Activated T-cell treated with anti-CD3 and anti-CD28 coated beads, Interleukin-2, amount 50 U/mL, for 48 hours (primary cell): ENCODE data around the gene LTBP4.
A peak's percentile ranks its signal among the peaks of the same experiment; 100 is the strongest.
"Not testable (repeated sequence)": the region's sequence is repeated elsewhere in the genome, so short reads cannot be mapped to it uniquely, and the experiment has no call there.

Source experiments
- DNase-seq, 2 experiments: peaks; one replicate each; pipeline ENCODE4 v3.0.0-alpha.2; 2020

Gene LTBP4

DNA sequence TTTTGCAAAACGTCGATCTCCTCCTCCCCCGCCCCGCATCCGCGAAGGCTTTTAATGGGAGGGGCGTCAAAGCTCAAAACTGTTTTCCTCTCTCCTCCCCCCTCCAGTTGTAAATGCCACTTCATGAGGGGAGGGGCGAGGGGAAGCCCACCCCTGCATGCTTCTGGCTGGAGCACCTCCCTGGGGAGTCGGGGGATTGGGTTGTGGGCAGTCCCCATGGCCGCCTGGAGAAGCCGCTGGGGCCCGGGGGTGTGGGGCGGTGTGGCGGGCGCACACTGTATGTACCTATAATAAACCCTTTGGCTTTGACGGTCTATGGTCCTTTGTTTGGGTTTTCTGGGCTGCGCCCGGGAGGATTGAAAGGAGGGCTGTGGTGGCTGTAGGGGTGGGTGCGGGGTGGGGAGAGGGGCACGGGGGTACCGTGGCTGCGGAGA lies 25.0 kb upstream of the LTBP4 start:
- peak in 1 of 2 experiments; percentile 60 for DNase-seq

DNA sequence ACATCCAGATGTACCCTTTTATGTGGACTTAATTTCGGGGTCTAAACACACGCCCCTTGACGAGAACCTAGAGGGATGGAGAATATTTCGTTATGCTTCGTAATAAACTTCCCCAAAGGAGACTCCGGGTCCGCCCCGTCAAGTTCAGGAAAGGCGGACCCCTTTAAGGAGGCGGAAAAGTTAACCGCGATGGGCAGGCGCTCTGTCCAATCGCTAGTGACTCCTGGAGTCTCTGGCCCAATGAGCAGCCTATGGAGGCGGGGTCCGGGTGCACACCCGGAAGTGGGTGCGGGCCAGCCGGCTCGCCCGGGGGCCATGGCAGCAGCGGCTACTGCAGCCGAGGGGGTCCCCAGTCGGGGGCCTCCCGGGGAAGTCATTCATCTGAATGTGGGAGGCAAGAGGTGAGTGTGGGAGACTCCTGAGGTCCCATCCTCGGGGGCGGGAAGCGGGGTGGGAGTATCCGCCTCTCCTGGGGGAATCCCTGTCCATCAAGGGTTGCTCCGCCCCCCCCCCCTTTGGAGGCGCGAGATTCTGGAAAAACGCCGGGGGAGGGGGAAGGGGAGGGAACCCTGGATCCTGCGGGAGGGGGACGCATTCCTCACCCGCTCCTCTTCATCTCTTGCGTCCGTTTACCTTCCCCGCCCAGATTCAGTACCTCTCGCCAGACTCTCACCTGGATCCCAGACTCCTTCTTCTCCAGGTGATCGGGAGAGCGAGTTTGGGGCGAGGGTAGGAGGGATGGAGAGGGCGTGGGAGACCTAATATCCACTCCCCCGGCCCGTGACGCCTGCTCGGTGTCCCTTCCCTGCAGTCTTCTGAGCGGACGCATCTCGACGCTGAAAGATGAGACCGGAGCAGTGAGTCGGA lies 24.4 kb upstream of the LTBP4 start, which contains the start of gene SHKBP1:
Gene SHKBP1, plus strand, starts transcription at position 289 of the 867 bp plus-strand sequence. Its CDS starts 27 bp downstream, at position 316.
- peak; percentile 97 to 98 for DNase-seq

DNA sequence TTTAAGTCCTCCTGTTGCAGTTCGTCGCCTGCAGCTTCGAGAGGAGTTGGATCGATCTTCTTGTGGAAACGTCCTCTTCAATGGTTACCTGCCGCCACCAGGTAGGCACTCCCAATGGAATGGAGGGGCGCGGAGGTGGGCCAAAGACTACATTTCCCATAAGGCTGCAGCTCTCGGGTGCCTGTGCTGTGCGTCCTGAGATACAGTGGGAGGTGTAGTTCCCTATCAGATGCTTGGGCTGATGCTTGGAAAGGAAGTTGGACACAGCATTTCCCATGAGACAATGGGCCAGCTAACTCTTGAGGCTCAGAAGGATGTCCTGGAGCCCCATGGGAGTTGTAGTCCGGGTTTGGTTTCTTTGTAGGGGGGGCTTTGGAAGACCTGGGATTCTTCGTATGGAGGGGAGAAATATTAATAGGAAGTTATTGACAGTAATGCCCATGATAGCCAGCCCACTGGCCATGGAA lies 22.7 kb upstream of the LTBP4 start:
- no peak for DNase-seq

DNA sequence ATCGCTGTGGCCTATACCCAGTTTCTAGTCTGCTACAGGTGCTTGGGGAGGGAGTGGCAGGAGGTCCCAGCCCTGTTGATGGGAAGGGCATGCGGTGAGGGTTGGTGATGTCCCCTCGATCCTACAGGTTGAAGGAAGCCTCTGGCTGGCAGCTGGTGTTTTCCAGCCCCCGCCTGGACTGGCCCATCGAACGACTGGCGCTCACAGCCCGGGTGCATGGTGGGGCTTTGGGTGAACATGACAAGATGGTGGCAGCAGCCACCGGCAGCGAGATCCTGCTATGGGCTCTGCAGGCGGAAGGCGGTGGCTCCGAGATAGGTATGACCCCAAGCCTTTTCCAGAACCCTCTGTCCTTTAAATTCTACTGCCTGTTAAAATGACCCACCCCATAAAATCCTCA lies 20.6 kb upstream of the LTBP4 start:
- DNase-seq: no peak

DNA sequence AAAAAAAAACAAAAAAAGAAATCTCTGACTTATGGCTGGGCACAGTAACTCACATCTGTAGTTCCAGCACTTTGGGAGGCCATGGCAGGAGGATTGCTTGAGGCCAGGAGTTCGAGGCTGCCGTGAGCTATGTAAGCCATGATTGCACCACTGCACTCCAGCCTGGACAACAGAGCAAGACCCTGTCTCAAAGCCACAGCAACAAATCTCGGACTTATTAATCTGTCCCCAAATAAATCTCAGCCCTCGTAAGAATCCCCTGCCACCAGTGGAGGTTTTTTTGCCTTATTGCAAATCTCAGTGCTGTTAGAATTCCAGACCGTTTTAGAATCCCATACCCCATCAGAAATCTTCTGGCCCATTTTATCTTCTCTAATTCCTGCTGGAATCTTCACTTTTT lies 19.6 kb upstream of the LTBP4 start:
- no peak for DNase-seq

DNA sequence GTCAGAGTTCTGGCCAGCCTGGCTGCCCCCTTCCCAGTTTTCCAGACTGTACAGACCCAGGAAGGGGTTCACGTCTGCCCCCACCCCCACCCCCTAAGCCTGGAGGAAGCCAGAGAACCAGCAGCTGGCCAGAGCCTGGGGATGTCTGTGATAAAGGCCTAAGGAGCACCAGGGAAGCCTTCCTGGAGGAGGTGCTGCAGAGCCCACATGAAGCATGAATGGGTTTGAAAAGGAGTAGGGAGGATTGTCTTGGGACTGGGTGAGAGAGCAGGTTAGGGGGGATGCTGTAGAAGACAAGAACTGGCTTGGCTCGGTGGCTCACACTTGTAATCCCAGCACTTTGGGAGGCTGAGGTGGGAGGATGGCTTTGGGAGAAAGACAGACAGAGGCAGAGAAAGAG lies 18.7 kb upstream of the LTBP4 start:
- no peak for DNase-seq

DNA sequence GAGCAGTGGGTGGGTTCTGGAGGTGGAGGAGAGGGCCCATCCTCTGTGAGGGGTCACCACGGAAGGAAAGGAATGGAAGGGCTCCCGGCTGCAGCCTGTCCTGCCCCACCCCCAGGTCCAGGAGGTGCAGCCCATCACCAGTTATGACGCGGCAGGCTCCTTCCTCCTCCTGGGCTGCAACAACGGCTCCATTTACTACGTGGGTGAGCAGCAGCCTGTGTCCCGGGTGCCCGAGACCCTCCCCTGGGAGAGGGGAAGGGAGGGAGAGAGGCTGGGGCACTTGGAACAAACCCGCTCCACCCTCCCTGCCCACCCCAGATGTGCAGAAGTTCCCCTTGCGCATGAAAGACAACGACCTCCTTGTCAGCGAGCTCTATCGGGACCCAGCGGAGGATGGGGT lies 17.9 kb upstream of the LTBP4 start:
- no peak for DNase-seq

DNA sequence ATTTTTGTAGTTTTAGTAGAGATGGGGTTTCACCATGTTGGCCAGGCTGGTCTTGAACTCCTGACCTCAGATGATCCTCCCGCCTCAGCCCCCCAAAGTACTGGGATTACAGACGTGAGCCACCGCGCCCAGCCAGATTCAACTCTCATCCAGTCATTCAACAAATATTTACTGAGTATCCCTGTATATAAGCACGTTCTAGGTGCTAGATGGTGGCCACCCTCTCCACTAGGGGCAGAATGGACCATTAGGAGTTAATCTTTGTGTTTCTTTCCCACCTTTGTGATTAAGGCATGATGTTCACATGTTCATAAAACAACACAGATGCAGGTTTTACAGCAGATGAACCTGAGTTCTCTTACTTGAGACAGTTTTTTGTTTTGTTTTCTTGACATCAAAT lies 17.2 kb upstream of the LTBP4 start:
- no peak for DNase-seq

DNA sequence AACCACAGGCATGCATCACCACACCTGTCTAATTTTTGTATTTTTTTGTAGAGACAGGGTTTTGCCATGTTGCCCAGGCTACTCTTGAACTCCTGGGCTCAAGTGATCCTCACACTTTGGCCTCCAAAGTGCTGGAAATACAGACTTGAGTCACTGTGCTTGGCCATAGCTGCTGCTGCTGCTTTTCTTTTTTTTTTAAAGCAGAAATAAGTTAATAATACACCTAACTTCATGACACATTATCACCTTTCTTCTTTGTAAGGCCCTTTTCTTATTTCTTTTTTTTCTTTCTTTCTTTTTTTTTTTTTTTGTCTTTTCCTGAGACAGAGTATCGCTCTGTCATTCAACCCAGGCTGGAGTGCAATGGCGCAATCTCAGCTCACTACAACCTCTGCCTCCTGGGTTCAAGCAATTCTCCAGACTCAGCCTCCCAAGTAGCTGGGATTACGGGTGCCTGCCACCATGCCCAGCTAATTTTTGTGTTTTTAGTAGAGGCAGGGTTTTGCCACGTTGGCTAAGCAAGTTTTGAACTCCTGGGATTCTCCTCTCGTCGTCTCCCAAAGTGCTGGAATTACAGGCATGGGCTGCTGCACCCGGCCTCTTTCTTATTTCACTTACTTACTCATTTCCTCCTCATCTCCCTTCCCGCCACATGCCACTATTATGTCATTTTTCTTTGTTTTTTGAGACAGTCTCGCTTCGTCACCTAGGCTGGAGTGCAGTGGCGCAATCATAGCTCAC lies 15.8 kb upstream of the LTBP4 start:
- no peak for DNase-seq

DNA sequence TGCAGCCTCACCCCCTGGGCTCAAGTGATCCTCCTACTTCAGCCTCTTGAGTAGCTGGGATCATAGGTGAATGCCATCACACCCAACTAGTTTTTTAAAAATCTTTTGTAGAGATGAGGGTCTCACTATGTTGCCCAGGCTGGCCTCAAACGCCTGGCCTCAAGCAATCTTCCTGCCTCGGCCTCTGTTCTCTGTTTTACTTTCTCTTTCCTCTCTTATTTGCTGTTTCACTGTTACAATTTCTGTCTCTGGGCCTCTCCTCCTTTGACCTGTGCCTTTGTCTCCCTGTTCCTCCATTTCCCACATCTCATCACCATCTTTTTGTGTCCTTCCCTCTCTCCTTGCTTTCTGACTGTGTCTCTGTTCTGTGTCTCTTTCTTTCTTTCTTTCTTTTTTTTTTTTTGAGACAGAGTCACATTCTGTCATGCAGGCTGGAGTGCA lies 15.2 kb upstream of the LTBP4 start:
- no peak for DNase-seq

DNA sequence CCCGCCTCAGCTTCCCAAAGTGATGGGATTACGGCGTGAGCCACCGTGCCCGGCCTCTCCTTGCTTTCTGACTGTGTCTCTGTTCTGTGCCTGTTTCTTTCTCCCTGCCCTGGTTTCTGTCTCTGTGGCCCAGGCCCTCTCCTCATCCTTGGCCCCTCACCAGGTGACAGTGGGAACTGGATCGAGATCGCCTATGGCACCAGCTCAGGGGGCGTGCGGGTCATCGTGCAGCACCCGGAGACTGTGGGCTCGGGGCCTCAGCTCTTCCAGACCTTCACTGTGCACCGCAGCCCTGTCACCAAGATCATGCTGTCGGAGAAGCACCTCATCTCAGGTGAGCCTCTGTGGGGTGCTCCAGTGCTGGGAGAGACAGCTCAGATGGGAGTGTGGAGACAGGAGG lies 14.6 kb upstream of the LTBP4 start:
- no peak for DNase-seq

DNA sequence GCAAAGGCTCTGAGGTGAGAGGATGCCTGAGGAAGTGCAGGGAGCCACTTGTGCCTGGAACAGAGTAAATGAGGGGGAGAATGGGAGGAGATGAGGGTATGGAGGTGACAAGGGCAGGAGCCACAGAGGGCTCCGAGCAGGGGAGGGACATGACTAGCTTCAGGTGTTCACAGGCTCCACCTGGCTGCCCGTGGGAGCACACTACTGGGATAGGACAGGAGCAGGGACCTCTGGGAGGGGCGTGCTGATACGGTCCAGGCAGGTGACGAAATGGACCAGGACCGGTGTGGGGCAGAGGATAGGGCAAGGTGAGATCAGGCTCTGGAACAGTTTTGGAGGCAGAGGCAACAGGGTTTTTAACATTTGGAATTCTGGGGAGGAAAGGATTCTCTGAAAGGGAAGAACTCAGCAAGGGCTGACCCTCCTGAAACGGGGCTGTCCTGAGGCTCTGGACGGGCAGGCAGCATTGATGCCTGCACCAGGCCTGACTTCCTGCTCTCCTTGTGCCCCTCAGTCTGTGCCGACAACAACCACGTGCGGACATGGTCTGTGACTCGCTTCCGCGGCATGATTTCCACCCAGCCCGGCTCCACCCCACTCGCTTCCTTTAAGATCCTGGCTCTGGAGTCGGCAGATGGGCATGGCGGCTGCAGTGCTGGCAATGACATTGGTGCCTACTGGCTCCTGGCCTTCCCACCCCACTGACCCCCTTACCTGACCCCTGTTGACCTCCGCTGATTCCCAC lies 12.9 kb upstream of the LTBP4 start:
- no peak for DNase-seq

DNA sequence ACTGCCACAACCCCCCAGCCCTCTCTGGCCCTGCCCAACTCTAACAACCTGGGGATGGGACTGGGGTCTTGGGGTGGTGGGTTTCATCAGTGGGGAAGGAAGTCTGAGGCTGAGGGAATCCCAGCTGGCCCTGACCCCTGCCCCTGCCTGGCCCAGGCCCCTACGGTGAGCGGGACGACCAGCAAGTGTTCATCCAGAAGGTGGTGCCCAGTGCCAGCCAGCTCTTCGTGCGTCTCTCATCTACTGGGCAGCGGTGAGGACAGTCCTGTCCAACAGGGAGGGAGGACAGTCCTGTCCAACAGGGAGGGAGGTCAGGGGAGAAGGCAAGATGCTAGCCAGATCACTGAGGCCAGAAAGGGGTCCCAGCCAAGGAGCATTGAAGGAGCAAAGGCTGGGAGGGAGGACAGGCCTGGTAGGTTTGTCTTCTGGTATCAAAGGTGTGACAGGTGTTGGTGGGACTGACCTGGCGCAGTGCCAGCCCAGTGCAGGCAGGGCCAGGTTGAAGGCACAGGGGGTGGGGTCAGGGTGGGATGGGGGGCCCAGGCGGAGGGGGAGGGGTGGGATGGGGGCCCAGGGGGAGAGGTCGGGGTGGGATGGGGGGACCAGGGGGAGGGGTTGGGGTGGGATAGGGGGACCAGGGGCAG lies 12.1 kb upstream of the LTBP4 start:
- no peak for DNase-seq

DNA sequence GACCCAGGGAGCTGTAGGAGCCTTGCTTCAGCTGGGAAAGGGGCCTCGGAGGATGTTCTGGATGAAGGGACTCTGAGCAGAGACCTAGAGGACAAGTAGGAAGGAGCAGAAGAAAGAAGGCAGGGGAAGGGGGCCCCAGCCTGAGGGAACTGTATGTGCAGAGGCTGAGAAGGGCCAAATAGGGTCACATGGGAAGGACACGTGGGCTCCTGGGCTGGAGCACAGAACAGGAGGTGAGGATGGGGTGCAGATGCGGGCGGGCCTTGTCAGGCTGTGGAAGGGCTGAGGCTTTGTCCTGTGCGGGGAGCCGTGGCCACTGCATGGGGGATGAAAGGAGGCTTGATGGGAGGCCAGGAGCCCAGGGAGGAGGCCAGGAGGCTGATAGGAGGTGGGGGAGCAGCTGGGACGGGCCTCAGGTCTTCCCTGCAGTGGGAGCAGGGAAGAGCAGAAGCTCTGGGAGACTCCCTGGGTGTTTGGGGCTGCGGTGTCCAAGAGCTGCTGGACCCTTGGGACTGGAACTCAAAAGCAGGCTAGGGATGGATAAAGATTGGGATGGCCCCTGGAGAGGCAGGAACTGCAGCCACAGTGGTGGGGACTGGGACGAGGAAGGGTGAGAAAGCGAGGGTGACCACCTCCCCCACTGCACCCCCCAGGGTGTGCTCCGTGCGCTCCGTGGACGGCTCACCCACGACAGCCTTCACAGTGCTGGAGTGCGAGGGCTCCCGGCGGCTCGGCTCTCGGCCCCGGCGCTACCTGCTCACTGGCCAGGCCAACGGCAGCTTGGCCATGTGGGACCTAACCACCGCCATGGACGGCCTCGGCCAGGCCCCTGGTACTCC lies 11.4 kb upstream of the LTBP4 start:
- no peak for DNase-seq

DNA sequence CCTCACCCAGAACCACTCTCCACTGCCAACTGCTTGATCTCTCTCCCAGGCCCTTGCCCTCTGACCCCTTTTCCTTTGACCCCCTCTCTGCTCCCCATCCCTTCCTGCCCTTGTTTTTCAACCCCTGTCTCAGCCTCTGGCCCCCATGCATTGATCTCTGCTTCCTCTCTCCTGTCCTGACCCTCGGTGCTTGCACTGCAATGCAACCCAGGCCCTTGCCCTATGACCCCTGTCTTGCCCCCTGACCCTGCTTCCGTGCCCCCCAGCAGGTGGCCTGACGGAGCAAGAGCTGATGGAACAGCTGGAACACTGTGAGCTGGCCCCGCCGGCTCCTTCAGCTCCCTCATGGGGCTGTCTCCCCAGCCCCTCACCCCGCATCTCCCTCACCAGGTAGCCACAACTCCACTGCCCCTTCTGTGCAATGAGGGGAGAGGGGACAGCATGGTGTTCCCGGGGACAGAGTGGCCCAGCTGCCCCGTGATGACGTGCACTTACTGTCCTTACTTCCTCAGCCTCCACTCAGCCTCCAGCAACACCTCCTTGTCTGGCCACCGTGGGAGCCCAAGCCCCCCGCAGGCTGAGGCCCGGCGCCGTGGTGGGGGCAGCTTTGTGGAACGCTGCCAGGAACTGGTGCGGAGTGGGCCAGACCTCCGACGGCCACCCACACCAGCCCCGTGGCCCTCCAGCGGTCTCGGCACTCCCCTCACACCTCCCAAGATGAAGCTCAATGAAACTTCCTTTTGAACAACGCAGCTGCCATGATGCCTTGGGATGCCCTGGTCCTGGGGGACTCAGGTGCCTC lies 10.5 kb upstream of the LTBP4 start:
- no peak for DNase-seq

DNA sequence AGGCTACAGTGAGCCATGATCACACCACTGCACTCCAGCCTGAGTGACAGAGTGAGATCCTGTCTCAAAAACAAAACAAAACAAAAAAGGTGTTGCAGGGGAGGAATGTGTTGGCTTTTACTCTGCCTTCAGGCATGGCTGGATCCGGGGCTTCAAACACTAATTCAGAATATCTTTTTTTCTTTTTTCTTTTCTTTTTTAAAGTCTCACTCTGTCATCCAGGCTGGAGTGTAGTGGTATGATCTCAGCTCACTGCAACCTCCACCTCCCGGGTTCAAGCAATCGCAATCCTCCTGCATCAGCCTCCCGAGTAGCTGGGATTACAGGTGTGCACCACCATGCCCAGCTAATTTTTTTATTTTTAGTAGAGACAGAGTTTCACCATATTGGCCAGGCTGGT lies 9.4 kb upstream of the LTBP4 start:
- not testable (repeated sequence) for DNase-seq

DNA sequence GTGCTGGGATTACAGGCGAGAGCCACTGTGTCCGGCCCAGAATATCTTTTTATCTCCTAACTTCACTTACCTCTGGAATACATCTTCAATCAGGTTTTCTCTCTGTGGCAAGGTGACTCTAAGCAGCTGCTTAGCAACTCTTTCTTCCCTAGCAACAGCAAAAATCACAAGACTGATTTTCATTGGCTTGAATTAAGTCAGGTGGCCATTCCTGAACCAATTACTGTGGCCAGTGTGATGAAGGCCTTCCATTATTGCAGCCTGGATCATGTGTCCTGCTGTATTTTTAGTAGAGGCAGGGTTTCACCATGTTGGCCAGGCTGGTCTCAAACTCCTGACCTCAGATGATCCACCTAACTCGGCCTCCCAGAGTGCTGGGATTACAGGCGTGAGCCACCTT lies 9.0 kb upstream of the LTBP4 start:
- no peak for DNase-seq

DNA sequence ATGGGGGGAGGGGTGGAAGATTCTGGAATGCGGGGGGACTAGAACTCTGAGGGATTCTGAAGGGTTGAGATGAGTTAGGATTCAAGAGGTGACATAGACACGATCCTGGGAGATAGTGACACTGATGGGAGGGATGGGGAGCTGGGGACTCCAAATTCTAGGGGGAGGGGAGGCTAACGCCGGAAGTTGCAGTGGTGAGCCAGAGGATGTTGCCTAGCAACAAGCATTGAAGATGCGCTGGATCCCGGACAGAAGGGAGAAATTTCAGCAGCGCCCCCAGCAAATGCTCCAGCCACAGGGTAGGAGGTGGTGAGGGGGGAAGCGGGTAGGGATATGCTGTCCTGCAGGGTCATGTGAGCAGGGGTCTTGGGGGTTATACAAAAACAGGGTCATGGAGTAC lies 6.9 kb upstream of the LTBP4 start:
- DNase-seq: no peak

DNA sequence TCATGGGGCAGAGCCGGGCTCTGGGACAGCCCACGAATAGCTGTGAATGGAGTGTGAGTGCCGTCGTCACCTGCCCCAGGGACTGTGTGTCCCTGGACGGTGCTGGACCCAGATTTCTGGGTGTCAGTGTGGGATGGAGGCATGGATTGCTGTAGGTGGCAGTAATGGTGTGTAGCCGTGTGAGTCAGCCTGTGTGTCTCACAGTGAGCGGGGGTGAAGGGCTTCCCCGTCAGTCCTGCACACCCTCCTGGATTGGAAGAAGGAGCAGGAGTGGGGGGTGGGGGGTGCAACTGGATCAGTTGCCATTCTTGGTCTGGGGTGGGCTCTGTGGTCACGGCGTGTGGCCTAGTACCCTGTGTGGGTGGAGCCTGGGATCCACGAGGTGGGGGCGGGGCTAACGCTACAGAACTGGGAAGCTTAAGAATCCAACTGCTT lies 6.5 kb upstream of the LTBP4 start:
- no peak for DNase-seq

DNA sequence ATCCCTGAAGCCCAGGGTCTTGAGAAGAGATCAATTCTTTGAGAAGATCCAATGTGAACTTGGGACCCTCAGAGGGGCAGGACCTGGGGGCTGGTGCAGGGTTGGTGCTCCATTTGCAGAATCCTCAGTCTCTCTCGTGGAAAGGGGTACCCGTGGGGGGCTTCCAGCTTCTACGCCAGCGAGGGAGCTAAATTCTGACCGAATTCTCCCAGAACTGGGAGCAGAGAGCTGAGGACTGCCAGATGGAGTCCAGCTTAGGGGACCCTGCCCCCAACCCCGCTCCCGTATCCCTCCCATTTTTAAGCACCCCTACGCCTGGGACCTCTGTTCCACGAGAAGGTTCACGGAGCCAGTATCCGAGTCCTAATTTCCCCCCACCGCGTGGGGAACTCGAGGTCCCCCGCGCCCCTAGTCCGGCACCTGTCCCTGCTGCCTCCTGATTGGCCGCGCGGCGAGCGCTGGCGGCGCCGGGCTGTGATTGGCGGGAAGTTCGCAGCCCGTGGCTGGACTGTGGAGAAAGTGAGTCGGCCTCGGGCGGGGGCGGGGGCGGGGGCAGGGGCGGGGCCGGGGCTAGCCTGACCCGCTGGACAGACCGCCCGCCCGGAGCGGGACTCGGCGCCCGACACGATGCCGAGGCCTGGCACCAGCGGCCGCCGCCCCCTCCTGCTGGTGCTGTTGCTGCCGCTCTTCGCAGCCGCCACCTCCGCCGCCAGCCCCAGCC lies 4.4 kb upstream of the LTBP4 start:
- DNase-seq: peak in 1 of 2 experiments; percentile 54
